Trophoblast cell (in vitro differentiated cells and primary cell): ENCODE data around the gene TUBA3E.
"Not testable (repeated sequence)": the region's sequence is repeated elsewhere in the genome, so short reads cannot be mapped to it uniquely, and the experiment has no call there.

Experiments
- DNase-seq, 2 donors: peaks; one replicate each; pipeline ENCODE4 v3.0.0-alpha.2; 2016
- H2AFZ ChIP-seq: 2 replicates; pipeline ENCODE4 v1.6.1; 2013; ENCODE audit warnings: low read length, moderate library complexity, mild to moderate bottlenecking; ENCODE audit not compliant: insufficient read depth, poor library complexity
- H2AK5ac ChIP-seq: 2 replicates; pipeline ENCODE4 v1.6.1; 2013; ENCODE audit warnings: mild to moderate bottlenecking, low read length
- H2BK120ac ChIP-seq: 2 replicates; pipeline ENCODE4 v1.6.1; 2013; ENCODE audit warnings: low read length, mild to moderate bottlenecking, moderate library complexity; ENCODE audit not compliant: insufficient read depth, poor library complexity
- H2BK12ac ChIP-seq: 2 replicates; pipeline ENCODE4 v1.6.1; 2013; ENCODE audit warnings: mild to moderate bottlenecking, low read length, moderate library complexity
- H2BK5ac ChIP-seq: 2 replicates; pipeline ENCODE4 v1.6.1; 2013; ENCODE audit warnings: low read length, low read depth, moderate library complexity, mild to moderate bottlenecking; ENCODE audit not compliant: poor library complexity
- H3K14ac ChIP-seq: 2 replicates; pipeline ENCODE4 v1.6.1; 2013; ENCODE audit warnings: mild to moderate bottlenecking, low read length
- H3K18ac ChIP-seq: 2 replicates; pipeline ENCODE4 v1.6.1; 2013; ENCODE audit warnings: mild to moderate bottlenecking, low read length
- H3K23ac ChIP-seq: 2 replicates; pipeline ENCODE4 v1.6.1; 2013; ENCODE audit warnings: low read length
- H3K27ac ChIP-seq: 2 replicates; pipeline ENCODE4 v1.5.1; 2013; ENCODE audit warnings: low read depth, mild to moderate bottlenecking, inconsistent platforms, low read length, moderate library complexity
- H3K27me3 ChIP-seq: 2 replicates; pipeline ENCODE4 v1.6.1; 2013; ENCODE audit warnings: inconsistent platforms, mild to moderate bottlenecking, low read length, moderate library complexity; ENCODE audit not compliant: insufficient read depth
- H3K36me3 ChIP-seq, 2 experiments: 1 replicate in 1 of 2; 2 replicates in 1 of 2; pipeline ENCODE4 v1.6.1; 2013; ENCODE audit warnings: low read length in 2 of 2, mild to moderate bottlenecking in 2 of 2, moderate library complexity in 1 of 2; ENCODE audit not compliant: insufficient read depth in 2 of 2, control insufficient read depth in 1 of 2
- H3K4ac ChIP-seq: 2 replicates; pipeline ENCODE4 v1.6.1; 2013; ENCODE audit warnings: low read depth, mild to moderate bottlenecking, low read length, moderate library complexity
- H3K4me1 ChIP-seq, 2 experiments: 1 replicate in 1 of 2; 2 replicates in 1 of 2; pipeline ENCODE4 v1.6.1; 2013; ENCODE audit warnings: low read length in 2 of 2, mild to moderate bottlenecking in 2 of 2, moderate library complexity in 1 of 2; ENCODE audit not compliant: insufficient read depth in 2 of 2, control insufficient read depth in 1 of 2
- H3K4me2 ChIP-seq: 2 replicates; pipeline ENCODE4 v1.6.1; 2013; ENCODE audit warnings: inconsistent platforms, mild to moderate bottlenecking, low read length, moderate library complexity
- H3K4me3 ChIP-seq: 2 replicates; pipeline ENCODE4 v1.5.1; 2013; ENCODE audit warnings: mild to moderate bottlenecking, low read depth, low read length, inconsistent platforms
- H3K79me1 ChIP-seq: one replicate; pipeline ENCODE4 v1.6.1; 2013; ENCODE audit warnings: low read length
- H3K79me2 ChIP-seq: 2 replicates; pipeline ENCODE4 v1.6.1; 2013; ENCODE audit warnings: low read length, mild to moderate bottlenecking; ENCODE audit not compliant: control insufficient read depth, insufficient read depth, poor library complexity
- H3K9ac ChIP-seq: 2 replicates; pipeline ENCODE4 v1.6.1; 2013; ENCODE audit warnings: mild to moderate bottlenecking, low read length
- H3K9me3 ChIP-seq: 2 replicates; pipeline ENCODE4 v1.6.1; 2013; ENCODE audit warnings: low read depth, mild to moderate bottlenecking, control low read depth, inconsistent platforms, low read length; ENCODE audit not compliant: insufficient read depth
- H4K12ac ChIP-seq: 2 replicates; pipeline ENCODE4 v1.6.1; 2013; ENCODE audit warnings: low read depth, mild to moderate bottlenecking, low read length, moderate library complexity
- H4K8ac ChIP-seq: 2 replicates; pipeline ENCODE4 v1.6.1; 2013; ENCODE audit warnings: low read depth, mild to moderate bottlenecking, low read length, moderate library complexity
- H4K91ac ChIP-seq: one replicate; pipeline ENCODE4 v1.6.1; 2013; ENCODE audit warnings: low read depth, mild to moderate bottlenecking, low read length, moderate library complexity
- WGBS: extraction: QIAGEN DNeasy Blood & Tissue Kit; methylation state at CpG from one replicate; pipeline ENCODE4 v1.1.7; 2013; ENCODE audit warnings: missing lambda C conversion rate; ENCODE audit not compliant: insufficient read length, insufficient coverage; ENCODE audit errors: extremely low coverage; 5-methylcytosine and 5-hydroxymethylcytosine counted together

Gene TUBA3E

DNA sequence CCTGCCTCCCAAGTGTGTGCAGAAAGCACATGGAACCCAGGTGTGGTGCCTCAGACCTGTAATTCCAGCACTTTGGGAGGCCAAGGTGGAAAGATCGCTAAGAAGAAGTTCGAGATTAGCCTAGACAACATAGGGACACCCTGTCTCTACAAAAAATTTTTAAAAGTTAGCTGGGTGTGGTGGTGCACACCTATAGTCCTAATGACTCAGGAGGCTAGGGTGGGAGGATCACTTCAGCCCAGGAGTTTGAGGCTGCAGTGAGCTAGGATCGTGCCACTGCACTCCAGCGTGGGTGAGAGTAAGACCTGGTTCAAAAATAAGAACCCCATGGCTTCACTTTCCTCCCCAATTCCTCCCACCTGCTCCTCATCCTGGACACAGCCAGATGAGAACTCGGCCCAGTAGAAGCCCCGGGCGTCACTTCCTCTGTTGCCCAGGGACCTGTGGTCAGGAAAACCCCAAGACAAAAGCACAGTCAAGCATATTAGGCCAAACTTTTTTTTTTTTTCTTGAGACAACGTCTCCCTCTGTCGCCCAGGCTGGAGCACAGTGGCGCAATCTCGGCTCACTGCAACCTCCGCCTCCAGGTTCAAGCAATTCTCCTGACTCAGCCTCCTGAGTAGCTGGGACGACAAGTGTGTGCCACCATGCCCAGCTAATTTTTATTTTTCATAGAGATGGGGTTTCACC lies 40.3 kb downstream of the TUBA3E start:
- not testable (repeated sequence) for H2AFZ ChIP-seq, H3K27ac ChIP-seq, DNase-seq, H3K79me2 ChIP-seq, H3K27me3 ChIP-seq, H4K8ac ChIP-seq, H3K79me1 ChIP-seq, H2BK120ac ChIP-seq, H4K91ac ChIP-seq, H2BK5ac ChIP-seq, H3K4me1 ChIP-seq, H4K12ac ChIP-seq, H3K18ac ChIP-seq, H3K9me3 ChIP-seq, H3K23ac ChIP-seq, H2AK5ac ChIP-seq, H2BK12ac ChIP-seq, H3K4me2 ChIP-seq, H3K9ac ChIP-seq, H3K14ac ChIP-seq, H3K4me3 ChIP-seq, H3K4ac ChIP-seq
- H3K36me3 ChIP-seq, result peaks cover 54 to 57% of the 10 kb centered on the region in 2 experiments
- WGBS, result no CpG with 5 or more reads among the region's 13 CpGs

DNA sequence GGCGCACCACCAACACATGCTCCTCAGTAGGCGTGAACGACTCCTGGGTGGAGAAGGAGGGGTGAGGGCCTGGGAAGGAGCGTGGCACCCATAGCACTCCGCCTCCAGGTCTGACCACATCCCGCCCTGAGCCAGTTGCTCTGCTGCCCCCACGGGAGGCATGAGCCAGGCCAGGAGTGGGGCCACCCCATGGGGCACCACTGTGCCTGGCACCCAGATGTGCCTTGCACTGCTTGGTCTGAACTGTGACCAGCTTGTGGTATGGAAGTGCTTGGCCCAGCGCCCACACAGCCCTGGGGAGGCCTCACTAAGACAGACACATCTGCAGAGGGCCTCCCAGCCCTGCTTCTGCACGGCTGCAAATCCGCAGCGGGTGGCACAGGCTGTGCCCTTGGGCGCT lies 40.9 kb downstream of the TUBA3E start:
- not testable (repeated sequence) for H3K79me2 ChIP-seq, H3K4ac ChIP-seq, H4K91ac ChIP-seq, H3K14ac ChIP-seq, H3K4me1 ChIP-seq, H4K12ac ChIP-seq, H2BK12ac ChIP-seq, H3K23ac ChIP-seq, DNase-seq, H3K9ac ChIP-seq, H3K27ac ChIP-seq, H3K27me3 ChIP-seq, H3K4me2 ChIP-seq, H3K9me3 ChIP-seq, H4K8ac ChIP-seq, H2AK5ac ChIP-seq, H2AFZ ChIP-seq, H2BK5ac ChIP-seq, H3K79me1 ChIP-seq, H2BK120ac ChIP-seq, H3K18ac ChIP-seq, H3K4me3 ChIP-seq
- peaks cover 55 to 57% of the 10 kb centered on the region in 2 experiments for H3K36me3 ChIP-seq
- WGBS, result no CpG with 5 or more reads among the region's 12 CpGs

DNA sequence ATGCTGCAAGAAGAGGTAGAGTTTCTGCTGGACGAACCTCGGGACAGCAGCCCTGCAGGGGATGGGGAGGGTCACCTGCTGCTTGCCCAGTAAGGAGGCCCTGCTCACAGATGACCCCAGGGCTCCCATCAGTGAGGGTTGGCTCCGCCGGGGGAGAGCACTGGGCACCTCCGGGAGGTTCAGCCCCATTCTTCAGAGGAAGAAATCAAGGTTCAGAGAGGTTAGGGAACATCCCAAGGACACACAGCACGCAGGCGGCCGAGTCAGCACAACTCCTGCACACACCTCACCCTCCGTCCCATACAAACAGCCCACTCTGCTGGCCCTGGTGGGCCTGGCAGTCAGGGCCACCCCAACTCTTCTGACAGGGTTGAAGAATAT lies 41.6 kb downstream of the TUBA3E start:
- no peak overlapping the region for H2AK5ac ChIP-seq
- H3K27me3 ChIP-seq, result no peaks in the 10 kb centered on the region
- no peak overlapping the region for H2BK120ac ChIP-seq
- H3K9ac ChIP-seq, result no peak overlapping the region
- H3K4me1 ChIP-seq, result no peaks in the 10 kb centered on the region
- no peak overlapping the region for H3K4me3 ChIP-seq
- H3K23ac ChIP-seq, result no peak overlapping the region
- peaks cover 60% of the 10 kb centered on the region in 2 experiments for H3K36me3 ChIP-seq
- no peak overlapping the region for H4K91ac ChIP-seq
- H4K8ac ChIP-seq, result no peak overlapping the region
- peaks cover 2% of the 10 kb centered on the region for H3K9me3 ChIP-seq
- no peaks in the 10 kb centered on the region for H3K79me1 ChIP-seq
- no peak overlapping the region for H3K27ac ChIP-seq
- no peak overlapping the region for H3K4me2 ChIP-seq
- no peak overlapping the region for H4K12ac ChIP-seq
- H2BK12ac ChIP-seq, result no peak overlapping the region
- no peak overlapping the region for H3K18ac ChIP-seq
- no peaks in the 10 kb centered on the region for H3K79me2 ChIP-seq
- no peak for DNase-seq
- no peak overlapping the region for H3K4ac ChIP-seq
- no peak overlapping the region for H3K14ac ChIP-seq
- no peak overlapping the region for H2BK5ac ChIP-seq
- no CpG with 5 or more reads among the region's 9 CpGs for WGBS
- no peak overlapping the region for H2AFZ ChIP-seq

- H2BK120ac ChIP-seq, H3K4me1 ChIP-seq, H3K9ac ChIP-seq, H2AFZ ChIP-seq, H3K4me3 ChIP-seq, H3K79me1 ChIP-seq, H3K4me2 ChIP-seq, H4K12ac ChIP-seq, H2AK5ac ChIP-seq, H3K23ac ChIP-seq, H3K9me3 ChIP-seq, H2BK5ac ChIP-seq, H3K79me2 ChIP-seq, H3K4ac ChIP-seq, H3K14ac ChIP-seq, H2BK12ac ChIP-seq, H3K27ac ChIP-seq, H3K18ac ChIP-seq, H4K91ac ChIP-seq, H4K8ac ChIP-seq, H3K27me3 ChIP-seq: not testable (repeated sequence)
- H3K36me3 ChIP-seq, result peaks cover 58 to 59% of the 10 kb centered on the region in 2 experiments
- peak; percentile 20 to 44 for DNase-seq
- no CpG with 5 or more reads among the region's 16 CpGs for WGBS
These were observed 42.1 kb downstream of the TUBA3E start for GRCh38 chr2:130155956-130156623.
